Immature natural killer cell (primary cell): Measurements from ENCODE around the gene EYA3. TPM values are rescaled to one million over a fixed set of nuclear protein-coding genes. Genes with fewer than 3 reads are reported as not detected.

Experiments used
- DNase-seq, 3 donors: peaks; one replicate each; pipeline ENCODE4 v3.0.0; 2022; ENCODE audit warnings: mixed read lengths in 1 of 3
- H3K27ac Mint-ChIP-seq, 6 donors: one replicate each; pipeline ENCODE4 v1.8.0; 2020; ENCODE audit warnings: mixed read lengths in 6 of 6, mild to moderate bottlenecking in 5 of 6, inconsistent platforms in 4 of 6, moderate library complexity in 3 of 6
- H3K27me3 Mint-ChIP-seq, 3 donors: one replicate each; pipeline ENCODE4 v1.8.0; 2020 to 2021; ENCODE audit warnings: low read depth in 3 of 3, mild to moderate bottlenecking in 3 of 3, mixed read lengths in 3 of 3, moderate library complexity in 3 of 3, inconsistent platforms in 1 of 3
- H3K36me3 Mint-ChIP-seq, 3 donors: one replicate each; pipeline ENCODE4 v1.8.0; 2020; ENCODE audit warnings: mixed read lengths in 3 of 3, inconsistent platforms in 2 of 3, mild to moderate bottlenecking in 2 of 3
- H3K4me1 Mint-ChIP-seq, 2 donors: one replicate each; pipeline ENCODE4 v1.8.0; 2020; ENCODE audit warnings: inconsistent platforms in 2 of 2, mild to moderate bottlenecking in 2 of 2, mixed read lengths in 2 of 2, moderate library complexity in 1 of 2
- H3K4me3 Mint-ChIP-seq, 5 donors: one replicate each; pipeline ENCODE4 v1.8.0; 2020; ENCODE audit warnings: mild to moderate bottlenecking in 5 of 5, mixed read lengths in 5 of 5, inconsistent platforms in 3 of 5, moderate library complexity in 3 of 5
- H3K9me3 Mint-ChIP-seq, 6 donors: one replicate each; pipeline ENCODE4 v1.8.0; 2020; ENCODE audit warnings: mild to moderate bottlenecking in 6 of 6, mixed read lengths in 6 of 6, inconsistent platforms in 4 of 6, moderate library complexity in 3 of 6
- polyA plus RNA-seq, 3 donors: library from polyadenylated mRNA; unstranded; fragments of 300-500 nt; fragmentation: Illumina TruSeq; gene quantifications; one replicate each; pipeline ENCODE4 v1.2.3, GENCODE V29; 2021

EYA3 gene
- polyA plus RNA-seq, 3 donors from 2014 or later: 7.8 to 15.6 (median 9.3) TPM

DNA sequence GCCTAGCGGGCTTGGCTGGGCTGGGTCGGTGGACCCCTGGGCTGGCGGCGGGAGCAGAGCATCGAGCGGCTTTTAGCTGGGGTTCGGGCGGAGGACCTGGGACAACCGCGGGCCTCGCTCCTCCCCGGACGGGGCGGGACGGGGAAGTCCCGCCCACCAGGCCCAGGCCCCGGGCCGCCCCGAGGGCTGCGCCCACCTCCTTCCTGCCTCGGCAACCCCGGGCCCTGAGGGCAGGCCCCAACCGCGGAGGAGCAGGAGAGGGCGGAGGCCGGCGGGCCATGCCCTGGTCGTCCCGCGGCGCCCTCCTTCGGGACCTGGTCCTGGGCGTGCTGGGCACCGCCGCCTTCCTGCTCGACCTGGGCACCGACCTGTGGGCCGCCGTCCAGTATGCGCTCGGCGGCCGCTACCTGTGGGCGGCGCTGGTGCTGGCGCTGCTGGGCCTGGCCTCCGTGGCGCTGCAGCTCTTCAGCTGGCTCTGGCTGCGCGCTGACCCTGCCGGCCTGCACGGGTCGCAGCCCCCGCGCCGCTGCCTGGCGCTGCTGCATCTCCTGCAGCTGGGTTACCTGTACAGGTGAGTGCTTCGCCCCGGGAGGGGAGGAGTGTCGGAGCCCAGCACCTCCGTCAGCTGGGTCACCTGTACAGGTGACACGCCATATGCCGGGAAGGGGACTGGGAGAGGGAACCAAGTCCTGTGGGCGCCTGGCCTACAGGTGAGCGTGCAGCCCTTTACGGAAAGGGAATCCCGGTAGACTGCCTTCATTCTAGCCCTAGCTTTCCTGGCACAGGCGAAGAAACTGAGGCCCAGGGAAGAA is 128.4 kb downstream of the EYA3 start, which contains the start of gene XKR8:
Gene XKR8, plus strand, starts transcription at position 182 of the 812 bp plus-strand sequence. Its CDS starts 97 bp downstream, at position 279.
- Mint-ChIP-seq H3K36me3 (peaks cover 3% of the 10 kb centered on the region in 3 donors), H3K27ac (peak within 1 kb of the TSS; percentile 77 to 95 (median 90)), H3K9me3 (no peaks in the 10 kb centered on the region), H3K4me1 (peaks cover 24 to 28% of the 10 kb centered on the region in 2 donors), H3K27me3 (peaks cover 2 to 7% (median 4%) of the 10 kb centered on the region in 3 donors), H3K4me3 (peak within 1 kb of the TSS; percentile 84 to 91 (median 88))
- peak; percentile 82 to 87 (median 86) for DNase-seq

DNA sequence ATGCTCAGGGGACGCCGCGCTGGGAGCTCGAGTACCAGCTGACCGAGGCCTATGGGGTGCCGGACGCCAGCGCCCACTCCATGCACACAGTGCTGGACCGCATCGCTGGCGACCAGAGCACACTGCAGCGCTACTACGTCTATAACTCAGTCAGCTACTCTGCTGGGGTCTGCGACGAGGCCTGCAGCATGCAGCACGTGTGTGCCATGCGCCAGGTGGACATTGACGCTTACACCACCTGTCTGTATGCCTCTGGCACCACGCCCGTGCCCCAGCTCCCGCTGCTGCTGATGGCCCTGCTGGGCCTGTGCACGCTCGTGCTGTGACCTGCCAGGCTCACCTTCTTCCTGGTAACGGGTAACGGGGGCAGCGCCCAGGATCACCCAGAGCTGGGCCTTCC is 129.9 kb downstream of the EYA3 start:
- no peak for DNase-seq
- H3K36me3 Mint-ChIP-seq: peaks cover 0 to 3% (median 0%) of the 10 kb centered on the region in 3 donors
- peaks cover 24 to 28% of the 10 kb centered on the region in 2 donors for H3K4me1 Mint-ChIP-seq
- H3K4me3 Mint-ChIP-seq: peak overlapping the region in 4 of 5 donors; percentile 84 to 91 (median 86)
- peaks cover 2 to 7% (median 4%) of the 10 kb centered on the region in 3 donors for H3K27me3 Mint-ChIP-seq
- no peaks in the 10 kb centered on the region for H3K9me3 Mint-ChIP-seq
- peak overlapping the region in 2 of 6 donors; percentile 17 to 95 for H3K27ac Mint-ChIP-seq

DNA sequence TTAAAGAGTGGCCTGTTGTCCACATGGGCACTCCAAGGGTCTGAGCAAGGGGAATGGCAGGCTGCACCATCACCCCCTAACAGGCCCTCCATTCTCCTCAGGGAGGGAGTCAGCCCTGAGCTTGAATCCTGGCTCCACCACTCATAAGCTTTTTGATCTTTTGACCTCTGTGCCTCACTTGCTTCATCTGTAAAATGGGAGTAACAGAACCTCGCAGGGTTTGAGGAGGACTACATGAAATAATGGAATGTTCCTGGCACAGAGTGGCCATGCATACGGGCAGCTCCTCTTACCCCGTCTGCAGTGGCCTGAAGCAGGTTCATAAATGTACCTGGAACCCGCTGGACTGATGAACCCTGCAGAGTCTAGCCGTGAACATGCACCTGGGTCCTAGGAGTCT is 130.8 kb downstream of the EYA3 start:
- Mint-ChIP-seq H3K4me1 (peaks cover 24 to 27% of the 10 kb centered on the region in 2 donors), H3K27ac (peak overlapping the region in 1 of 6 donors; percentile 4), H3K27me3 (peaks cover 2 to 7% (median 4%) of the 10 kb centered on the region in 3 donors), H3K36me3 (peaks cover 0 to 3% (median 0%) of the 10 kb centered on the region in 3 donors), H3K9me3 (no peaks in the 10 kb centered on the region), H3K4me3 (peak overlapping the region in 2 of 5 donors; percentile 17 to 39)
- no peak for DNase-seq

DNA sequence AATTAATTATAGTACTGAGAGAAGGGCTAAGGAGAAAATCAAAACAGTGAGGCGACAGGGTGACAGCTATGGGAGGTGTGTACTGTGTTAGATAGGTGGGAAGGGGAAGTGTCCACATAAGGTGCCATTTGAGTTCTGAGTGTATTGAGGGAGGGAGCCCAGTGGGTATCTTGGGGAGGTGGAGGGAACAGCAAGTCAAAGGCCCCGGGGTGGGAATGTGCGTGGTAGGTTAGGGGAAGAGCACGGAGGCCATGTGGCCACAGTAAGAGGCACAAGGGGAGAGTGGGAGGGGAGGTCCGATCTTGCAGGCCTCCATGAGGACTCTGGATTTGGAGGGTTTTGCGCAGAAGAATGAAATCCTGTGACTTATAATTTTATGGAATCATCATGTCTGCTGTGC is 131.6 kb downstream of the EYA3 start:
- Mint-ChIP-seq H3K9me3 (no peaks in the 10 kb centered on the region), H3K4me1 (peaks cover 20 to 23% of the 10 kb centered on the region in 2 donors), H3K27ac (peak overlapping the region in 1 of 6 donors; percentile 65), H3K27me3 (peaks cover 2 to 7% (median 6%) of the 10 kb centered on the region in 3 donors), H3K4me3 (peak overlapping the region in 3 of 5 donors; percentile 42 to 56 (median 48)), H3K36me3 (peaks cover 0 to 3% (median 0%) of the 10 kb centered on the region in 3 donors)
- no peak for DNase-seq

DNA sequence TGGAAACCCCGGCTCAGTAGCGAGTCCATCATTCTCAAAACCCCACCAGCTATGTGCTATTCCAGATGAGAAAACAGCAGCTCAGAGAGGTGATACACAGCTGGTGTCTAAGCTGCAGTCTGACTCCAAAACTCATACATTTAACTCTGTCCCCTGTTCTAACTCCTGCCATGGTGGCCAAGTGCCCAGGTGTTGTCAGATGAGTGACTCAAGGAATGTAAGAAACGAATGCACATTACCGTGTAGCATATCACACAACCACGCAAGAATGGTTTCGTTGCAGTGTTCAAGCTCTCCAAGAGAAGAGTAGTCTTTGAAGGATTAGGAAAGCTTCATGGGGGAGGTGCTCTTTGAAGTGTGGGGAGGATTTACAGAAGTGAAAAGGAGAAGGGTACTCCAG is 133.3 kb downstream of the EYA3 start:
- Mint-ChIP-seq H3K4me1 (peaks cover 6 to 7% of the 10 kb centered on the region in 2 donors), H3K9me3 (no peaks in the 10 kb centered on the region), H3K4me3 (no peak overlapping the region), H3K27me3 (peaks cover 2 to 7% (median 6%) of the 10 kb centered on the region in 3 donors), H3K36me3 (peaks cover 0 to 3% (median 0%) of the 10 kb centered on the region in 3 donors), H3K27ac (no peak overlapping the region)
- DNase-seq: no peak

DNA sequence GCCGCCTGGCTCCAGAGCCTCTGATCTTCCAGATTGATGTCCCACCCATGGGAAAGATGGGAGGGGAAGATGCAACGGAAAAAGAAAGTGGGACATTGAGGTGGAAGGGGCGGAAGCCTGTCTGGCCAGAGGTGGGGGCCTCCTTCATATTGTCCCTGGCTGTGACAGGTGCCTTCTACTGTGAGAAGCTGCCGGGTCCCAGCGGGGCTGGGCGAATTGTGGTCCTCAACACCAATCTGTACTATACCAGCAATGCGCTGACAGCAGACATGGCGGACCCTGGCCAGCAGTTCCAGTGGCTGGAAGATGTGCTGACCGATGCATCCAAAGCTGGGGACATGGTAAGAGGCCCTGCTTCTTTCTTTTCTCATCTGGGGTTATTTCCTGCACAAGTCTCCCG is 134.2 kb downstream of the EYA3 start:
- peaks cover 0 to 3% (median 0%) of the 10 kb centered on the region in 3 donors for H3K36me3 Mint-ChIP-seq
- H3K27me3 Mint-ChIP-seq: peaks cover 0 to 6% (median 4%) of the 10 kb centered on the region in 3 donors
- no peak overlapping the region for H3K4me3 Mint-ChIP-seq
- no peak overlapping the region for H3K27ac Mint-ChIP-seq
- H3K9me3 Mint-ChIP-seq: no peaks in the 10 kb centered on the region
- peaks cover 1 to 3% of the 10 kb centered on the region in 2 donors for H3K4me1 Mint-ChIP-seq
- no peak for DNase-seq

DNA sequence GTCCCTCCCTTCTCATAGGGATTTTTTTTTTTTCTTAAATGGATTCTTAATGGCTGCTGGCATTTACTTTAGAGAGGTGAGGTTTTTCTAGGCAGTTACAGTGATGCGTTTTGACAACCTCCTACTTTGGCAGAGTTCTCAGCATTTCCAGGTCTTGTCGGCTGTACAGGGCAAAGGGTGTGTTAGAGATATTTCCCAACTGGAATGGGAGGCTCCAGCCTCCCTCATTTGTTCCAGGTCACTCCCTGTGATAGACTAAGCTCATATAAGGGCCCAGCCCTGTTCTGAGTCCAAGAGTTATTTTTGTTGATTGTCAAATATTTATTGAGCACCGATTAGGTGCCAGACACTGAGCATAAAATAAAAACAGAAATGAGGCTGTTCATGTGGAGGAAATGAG is 136.3 kb downstream of the EYA3 start:
- H3K4me3 Mint-ChIP-seq: no peak overlapping the region
- peak overlapping the region in 3 of 6 donors; percentile 9 to 36 (median 28) for H3K27ac Mint-ChIP-seq

DNA sequence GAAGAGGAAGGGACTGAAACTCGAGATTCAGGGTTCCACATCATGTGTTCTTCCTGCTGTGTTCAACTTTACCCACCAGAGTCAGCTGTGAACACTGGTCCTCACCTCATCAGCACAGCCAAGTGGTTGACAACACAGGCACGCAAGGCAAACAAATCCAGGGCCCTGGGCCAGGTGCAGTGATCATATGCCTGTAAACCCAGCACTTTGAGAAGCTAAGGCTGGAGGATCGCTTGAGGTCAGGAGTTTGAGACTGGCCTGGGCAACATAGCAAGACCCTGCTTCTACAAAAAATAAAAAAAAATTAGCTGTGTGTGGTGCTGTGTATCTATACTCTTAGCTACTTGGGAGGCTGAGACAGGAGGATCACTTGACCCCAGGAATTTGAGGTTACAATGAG is 137.0 kb downstream of the EYA3 start:
- Mint-ChIP-seq H3K36me3 (peaks cover 0 to 3% (median 0%) of the 10 kb centered on the region in 3 donors), H3K4me3 (no peak overlapping the region), H3K27me3 (peaks cover 0 to 4% (median 4%) of the 10 kb centered on the region in 3 donors), H3K27ac (no peak overlapping the region), H3K4me1 (no peaks in the 10 kb centered on the region), H3K9me3 (no peaks in the 10 kb centered on the region)
- no peak for DNase-seq

More for the DNA sequence above, 136.3 kb downstream of the EYA3 start:
- Mint-ChIP-seq H3K9me3 (no peaks in the 10 kb centered on the region), H3K27me3 (peaks cover 0 to 4% (median 4%) of the 10 kb centered on the region in 3 donors), H3K4me1 (no peaks in the 10 kb centered on the region), H3K36me3 (peaks cover 0 to 3% (median 0%) of the 10 kb centered on the region in 3 donors)
- DNase-seq: no peak

DNA sequence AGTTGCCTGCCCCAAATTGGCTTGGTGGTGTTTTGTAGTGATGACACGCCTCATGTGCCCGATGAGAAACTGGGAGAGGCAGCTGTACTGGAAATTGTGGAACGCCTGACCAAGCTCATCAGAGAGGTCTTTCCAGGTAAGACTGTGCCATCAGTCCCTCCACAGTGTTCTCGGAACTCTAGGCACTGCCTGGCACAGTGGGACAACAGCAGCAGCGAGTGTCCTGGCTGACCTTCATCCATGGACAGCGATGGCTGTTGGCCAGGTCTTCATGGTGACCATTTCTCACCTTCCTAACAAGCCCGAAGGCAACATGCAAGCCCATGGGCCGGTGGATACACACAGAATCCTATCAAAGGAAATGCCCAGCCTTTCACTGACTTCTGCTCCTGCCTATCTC is 139.4 kb downstream of the EYA3 start:
- no peaks in the 10 kb centered on the region for H3K9me3 Mint-ChIP-seq
- DNase-seq: no peak
- peak overlapping the region in 1 of 6 donors; percentile 81 for H3K27ac Mint-ChIP-seq
- peaks cover 1 to 4% (median 2%) of the 10 kb centered on the region in 3 donors for H3K27me3 Mint-ChIP-seq
- H3K4me1 Mint-ChIP-seq: peaks cover 9 to 10% of the 10 kb centered on the region in 2 donors
- H3K4me3 Mint-ChIP-seq: no peak overlapping the region
- H3K36me3 Mint-ChIP-seq: no peaks in the 10 kb centered on the region

DNA sequence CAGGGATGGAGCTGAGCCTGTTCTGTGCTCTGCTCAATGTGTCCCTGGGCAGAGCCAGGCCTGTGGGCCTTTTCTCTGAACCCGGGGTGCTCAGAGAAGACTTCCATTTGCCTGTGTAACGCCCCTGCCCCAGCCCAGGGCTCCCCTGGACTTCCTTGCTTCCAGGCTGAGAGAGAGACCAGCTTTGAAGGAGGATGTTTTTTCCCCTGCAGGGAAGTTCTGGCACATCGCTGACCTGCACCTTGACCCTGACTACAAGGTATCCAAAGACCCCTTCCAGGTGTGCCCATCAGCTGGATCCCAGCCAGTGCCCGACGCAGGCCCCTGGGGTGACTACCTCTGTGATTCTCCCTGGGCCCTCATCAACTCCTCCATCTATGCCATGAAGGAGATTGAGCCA is 143.4 kb downstream of the EYA3 start:
- no peak for DNase-seq
- Mint-ChIP-seq H3K27ac (peak overlapping the region in 4 of 6 donors; percentile 55 to 94 (median 70)), H3K4me3 (peak overlapping the region in 1 of 5 donors; percentile 29), H3K9me3 (no peaks in the 10 kb centered on the region), H3K4me1 (peaks cover 40 to 45% of the 10 kb centered on the region in 2 donors), H3K36me3 (no peaks in the 10 kb centered on the region), H3K27me3 (peaks cover 0 to 3% (median 2%) of the 10 kb centered on the region in 3 donors)

DNA sequence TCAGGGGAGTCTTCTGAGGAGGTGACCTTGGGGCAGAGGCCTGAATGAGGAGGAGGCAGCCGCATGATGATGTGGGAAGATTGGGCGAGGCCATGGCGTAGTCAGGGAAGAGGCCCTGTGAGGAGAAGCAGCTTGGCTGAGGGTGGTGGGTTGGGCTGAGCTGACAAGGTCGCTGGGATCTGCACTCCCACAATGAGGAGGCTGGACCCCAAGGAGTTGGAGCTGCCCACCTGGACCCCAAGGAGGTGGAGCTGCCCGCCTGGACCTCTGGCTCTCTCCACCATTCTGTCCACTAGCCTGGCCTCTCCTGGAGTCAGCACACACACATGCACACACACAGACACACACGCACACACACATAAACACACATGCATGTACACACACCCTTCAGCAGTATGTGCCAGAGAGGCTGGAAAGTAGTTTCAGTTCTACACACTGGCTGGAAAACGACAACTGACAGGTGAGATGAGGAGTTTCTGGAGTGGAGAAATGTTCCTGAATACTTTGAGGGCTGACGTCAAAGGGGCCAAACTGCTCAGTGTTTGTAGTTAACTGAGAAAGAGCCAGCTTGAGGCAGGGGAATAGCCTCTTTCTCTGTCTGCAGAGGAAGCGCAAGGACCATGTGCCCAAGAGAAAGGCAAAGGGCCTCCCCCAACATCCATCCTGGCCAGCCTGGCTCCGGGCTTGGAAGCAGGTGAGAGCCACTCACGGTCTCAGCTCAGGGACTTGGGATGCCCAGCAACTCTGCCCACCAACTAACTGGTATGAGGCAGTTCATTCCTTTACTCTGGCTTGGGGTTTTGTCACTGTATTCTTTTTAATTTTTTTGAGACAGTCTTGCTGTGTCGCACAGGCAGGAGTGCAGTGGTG is 146.5 kb downstream of the EYA3 start:
- Mint-ChIP-seq H3K27ac (peak overlapping the region; percentile 78 to 96 (median 90)), H3K27me3 (peaks cover 2 to 3% (median 2%) of the 10 kb centered on the region in 3 donors), H3K4me3 (peak overlapping the region in 1 of 5 donors; percentile 23), H3K9me3 (no peaks in the 10 kb centered on the region), H3K36me3 (no peaks in the 10 kb centered on the region), H3K4me1 (peaks cover 42 to 46% of the 10 kb centered on the region in 2 donors)
- DNase-seq: no peak

DNA sequence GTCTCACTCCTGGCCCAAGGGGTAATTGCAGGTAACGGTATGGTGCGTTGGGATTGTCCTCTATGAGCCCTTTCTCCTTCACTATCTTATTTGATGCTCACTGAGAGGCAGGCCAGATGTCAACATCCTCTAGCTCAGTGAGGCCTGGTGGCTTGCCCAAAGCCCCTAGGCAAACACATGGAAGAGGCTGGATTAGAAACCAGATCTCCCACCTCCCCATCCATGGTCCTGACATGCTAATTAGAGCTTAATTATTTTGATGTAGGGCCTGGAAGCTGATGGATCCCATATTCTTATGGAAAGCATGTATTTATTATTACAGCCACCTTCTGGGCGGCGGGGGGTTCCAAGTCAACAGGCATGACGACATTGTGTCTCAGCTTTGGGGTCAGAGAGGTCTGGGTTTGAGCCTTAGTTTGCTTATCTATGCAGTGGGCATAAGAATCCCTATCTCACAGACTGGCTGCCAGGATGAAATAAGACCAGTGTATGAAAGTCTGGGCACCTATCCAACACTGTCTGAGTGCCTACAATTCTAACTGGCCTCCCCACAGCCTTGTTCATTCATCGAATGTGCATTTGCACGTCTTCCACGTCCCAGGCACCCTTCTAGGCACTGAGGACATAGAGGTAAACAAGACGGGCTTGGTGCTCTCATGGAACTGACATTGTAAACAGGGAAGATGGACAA is 147.4 kb downstream of the EYA3 start:
- Mint-ChIP-seq H3K9me3 (no peaks in the 10 kb centered on the region), H3K27me3 (peaks cover 2 to 4% (median 2%) of the 10 kb centered on the region in 3 donors), H3K36me3 (no peaks in the 10 kb centered on the region), H3K4me1 (peaks cover 42 to 46% of the 10 kb centered on the region in 2 donors), H3K4me3 (no peak overlapping the region), H3K27ac (peak overlapping the region; percentile 76 to 91 (median 88))
- DNase-seq: no peak

DNA sequence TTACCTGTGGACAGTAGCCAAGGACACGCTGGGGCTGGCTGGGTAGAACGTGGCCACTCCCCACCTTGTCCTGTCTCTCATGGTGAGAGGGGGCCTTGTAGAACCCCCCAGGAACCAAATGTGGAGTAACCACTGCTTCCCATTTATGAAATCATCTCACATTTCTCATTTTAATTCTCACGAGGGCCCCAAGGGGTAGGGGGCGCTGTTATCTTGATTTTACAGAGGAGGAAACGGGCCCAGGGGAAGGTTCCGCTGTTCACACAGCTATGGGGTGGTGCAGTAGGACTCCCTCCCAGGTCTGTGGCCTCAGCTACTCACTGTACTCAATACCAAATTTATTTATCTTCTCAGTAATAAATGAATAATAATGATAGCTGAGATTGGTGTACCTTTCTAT is 148.1 kb downstream of the EYA3 start:
- Mint-ChIP-seq H3K4me3 (no peak overlapping the region), H3K27ac (peak overlapping the region; percentile 75 to 88 (median 84))

More for the DNA sequence above, 148.1 kb downstream of the EYA3 start:
- Mint-ChIP-seq H3K9me3 (no peaks in the 10 kb centered on the region), H3K27me3 (peaks cover 3 to 6% (median 4%) of the 10 kb centered on the region in 3 donors), H3K4me1 (peaks cover 41 to 44% of the 10 kb centered on the region in 2 donors), H3K36me3 (no peaks in the 10 kb centered on the region)
- DNase-seq: peak; percentile 68 to 72 (median 69)
